ENCODE results near the gene POLRMT.
"Not testable (repeated sequence)": the region's sequence is repeated elsewhere in the genome, so short reads cannot be mapped to it uniquely, and the experiment has no call there.

Gene POLRMT

GRCh38 chr19:633068-633785, at the start of gene POLRMT:
TSS of gene POLRMT (minus strand) at chr19:633537. CDS start at chr19:633512, 25 bp downstream.
- peak; percentile 87 for DNase-seq (ENCODE audit: low read depth)

GRCh38 chr19:682678-683320, 49.5 kb upstream of the POLRMT start:
- no peak for DNase-seq (ENCODE audit: low read depth)

- DNase-seq (ENCODE audit: low read depth) = peak; percentile 83
Observed at GRCh38 chr19:681029-682019, 48.0 kb upstream of the POLRMT start.

DNA sequence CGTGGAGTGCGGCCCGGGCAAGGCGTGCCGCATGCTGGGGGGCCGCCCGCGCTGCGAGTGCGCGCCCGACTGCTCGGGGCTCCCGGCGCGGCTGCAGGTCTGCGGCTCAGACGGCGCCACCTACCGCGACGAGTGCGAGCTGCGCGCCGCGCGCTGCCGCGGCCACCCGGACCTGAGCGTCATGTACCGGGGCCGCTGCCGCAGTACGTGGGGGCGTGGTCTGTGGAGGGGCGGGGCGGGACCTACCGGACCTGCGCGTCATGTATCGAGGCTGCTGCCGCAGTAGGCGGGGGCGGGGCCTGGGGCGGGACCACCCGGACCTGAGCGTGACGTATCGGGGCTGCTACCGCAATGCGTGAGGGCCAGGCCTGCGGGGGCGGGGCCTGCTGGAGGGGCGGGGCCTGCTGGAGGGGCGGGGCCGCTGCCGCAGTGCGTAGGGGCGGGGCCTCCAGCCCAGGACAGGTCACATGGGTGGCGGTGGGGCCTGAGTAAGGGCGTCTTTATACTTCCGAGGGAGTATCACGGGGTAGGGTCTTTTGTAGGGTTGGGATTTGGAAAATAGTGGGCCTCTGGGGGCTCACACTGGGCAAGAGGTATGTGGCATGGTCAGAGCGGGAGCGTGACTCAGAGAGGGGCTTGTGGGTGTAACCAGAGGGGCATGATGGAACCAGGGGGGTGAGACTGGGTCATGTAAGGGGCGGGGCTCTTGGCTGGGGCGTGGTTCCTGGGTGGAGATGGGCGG, 47.1 kb upstream of the POLRMT start:
- DNase-seq (ENCODE audit: low read depth) = peak; percentile 98

GRCh38 chr19:679418-680286, 46.3 kb upstream of the POLRMT start:
- no peak for DNase-seq (ENCODE audit: low read depth)

DNA sequence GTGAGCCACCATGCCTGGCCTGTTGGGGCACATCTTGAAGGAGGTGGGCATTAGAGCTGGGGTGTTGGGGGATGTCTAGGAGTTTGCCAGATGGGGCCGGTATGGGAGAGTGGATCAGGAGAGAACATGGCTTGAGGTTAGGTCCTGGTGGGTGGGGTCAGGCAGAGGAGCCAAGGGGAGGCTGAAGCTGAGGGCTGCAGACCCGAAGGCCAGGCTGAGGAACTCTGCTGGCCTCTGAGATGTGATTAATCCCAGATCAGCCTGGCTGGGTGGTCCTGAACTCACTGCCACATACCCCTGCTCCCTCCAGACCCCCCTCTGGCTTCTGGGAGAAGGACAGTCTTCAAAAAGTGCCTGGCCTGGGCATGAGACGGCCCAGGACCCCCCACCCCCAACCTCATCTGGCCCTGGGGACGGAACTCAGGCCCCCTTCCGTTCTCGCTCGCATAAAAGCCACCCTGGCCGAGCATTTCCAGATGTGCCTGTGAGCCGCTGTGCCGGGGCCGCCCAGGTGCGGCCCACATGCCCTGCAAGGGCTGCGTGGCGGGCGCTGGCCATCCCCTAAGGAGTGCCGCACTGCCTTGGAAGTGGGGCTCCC, 45.6 kb upstream of the POLRMT start:
- DNase-seq (ENCODE audit: low read depth) = no peak

DNA sequence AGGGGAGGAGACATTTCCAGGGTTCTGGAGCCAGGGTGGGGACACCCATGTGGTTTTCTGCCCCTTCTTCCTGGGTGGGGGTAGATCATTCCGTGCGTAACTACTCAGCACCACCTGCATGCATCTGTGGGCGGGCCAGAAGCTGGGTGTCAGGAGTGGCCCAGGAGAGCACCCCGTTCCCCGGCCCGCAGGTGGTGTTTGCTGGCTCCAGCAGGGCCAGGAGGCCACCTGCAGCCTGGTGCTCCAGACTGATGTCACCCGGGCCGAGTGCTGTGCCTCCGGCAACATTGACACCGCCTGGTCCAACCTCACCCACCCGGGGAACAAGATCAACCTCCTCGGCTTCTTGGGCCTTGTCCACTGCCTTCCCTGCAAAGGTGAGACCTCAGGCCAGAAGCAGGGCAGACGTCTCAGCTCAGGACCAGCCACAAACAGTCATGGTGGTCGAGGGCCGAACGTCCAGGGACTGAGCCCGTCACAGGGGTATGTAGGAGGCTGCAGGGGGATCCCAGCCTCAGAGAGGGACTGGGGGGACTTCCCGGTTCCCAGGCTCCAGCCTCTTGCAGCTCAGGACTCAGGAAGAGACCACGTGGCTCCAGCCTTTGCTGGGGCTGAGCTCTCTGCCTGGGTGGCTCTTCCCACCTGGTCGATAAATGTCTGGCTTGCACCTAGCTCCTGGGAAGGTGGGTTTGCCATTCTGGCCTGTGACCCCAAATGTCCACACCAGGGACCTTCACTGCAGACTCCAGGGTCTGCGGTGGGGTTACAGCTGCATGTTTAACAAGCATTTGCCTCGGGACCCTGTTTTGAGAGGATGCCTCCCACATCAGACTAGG, 44.5 kb upstream of the POLRMT start:
- no peak for DNase-seq (ENCODE audit: low read depth)

DNA sequence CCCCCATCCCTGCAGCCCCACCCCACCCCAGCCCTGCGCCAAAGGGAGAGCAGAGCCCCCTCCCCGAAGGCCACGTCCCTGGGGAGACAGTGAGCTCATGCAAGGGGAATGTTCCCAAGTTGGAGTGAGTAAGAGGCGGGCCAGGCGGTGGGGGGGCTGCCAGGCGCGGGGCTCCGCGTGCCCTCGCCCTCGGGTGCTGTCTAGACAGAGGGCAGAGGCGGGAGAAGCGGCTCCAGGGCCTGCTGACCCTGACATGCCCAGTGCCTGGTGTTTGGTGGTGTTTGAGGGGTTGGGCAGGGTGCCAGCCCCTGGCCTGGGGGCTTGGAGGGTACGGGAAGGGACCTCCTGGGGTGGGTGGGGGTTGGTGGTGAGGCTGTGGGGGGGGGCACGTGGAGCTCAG, 43.9 kb upstream of the POLRMT start:
- no peak for DNase-seq (ENCODE audit: low read depth)

GRCh38 chr19:676339-677105, 43.2 kb upstream of the POLRMT start, which contains the start of gene FSTL3:
TSS of gene FSTL3 (plus strand) at chr19:676392. CDS start at chr19:676424, 32 bp downstream.
- DNase-seq (ENCODE audit: low read depth) = no peak

DNA sequence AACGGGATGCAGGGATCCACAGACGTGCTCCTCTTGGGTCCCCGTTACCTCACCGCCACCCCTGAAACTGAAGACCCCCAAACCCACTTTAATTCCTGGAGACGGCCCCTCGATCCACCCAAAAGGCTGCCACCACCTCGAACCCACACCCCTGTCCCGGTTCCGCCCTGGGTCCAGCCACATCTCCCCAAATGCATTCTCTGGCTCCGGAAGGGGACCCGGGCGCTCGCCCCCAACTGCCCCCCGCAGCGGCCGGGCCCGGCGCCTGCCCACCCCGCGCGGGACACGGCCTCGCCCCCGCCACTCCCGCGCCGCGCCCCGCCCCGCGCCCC, 42.6 kb upstream of the POLRMT start:
- no peak for DNase-seq (ENCODE audit: low read depth)

DNA sequence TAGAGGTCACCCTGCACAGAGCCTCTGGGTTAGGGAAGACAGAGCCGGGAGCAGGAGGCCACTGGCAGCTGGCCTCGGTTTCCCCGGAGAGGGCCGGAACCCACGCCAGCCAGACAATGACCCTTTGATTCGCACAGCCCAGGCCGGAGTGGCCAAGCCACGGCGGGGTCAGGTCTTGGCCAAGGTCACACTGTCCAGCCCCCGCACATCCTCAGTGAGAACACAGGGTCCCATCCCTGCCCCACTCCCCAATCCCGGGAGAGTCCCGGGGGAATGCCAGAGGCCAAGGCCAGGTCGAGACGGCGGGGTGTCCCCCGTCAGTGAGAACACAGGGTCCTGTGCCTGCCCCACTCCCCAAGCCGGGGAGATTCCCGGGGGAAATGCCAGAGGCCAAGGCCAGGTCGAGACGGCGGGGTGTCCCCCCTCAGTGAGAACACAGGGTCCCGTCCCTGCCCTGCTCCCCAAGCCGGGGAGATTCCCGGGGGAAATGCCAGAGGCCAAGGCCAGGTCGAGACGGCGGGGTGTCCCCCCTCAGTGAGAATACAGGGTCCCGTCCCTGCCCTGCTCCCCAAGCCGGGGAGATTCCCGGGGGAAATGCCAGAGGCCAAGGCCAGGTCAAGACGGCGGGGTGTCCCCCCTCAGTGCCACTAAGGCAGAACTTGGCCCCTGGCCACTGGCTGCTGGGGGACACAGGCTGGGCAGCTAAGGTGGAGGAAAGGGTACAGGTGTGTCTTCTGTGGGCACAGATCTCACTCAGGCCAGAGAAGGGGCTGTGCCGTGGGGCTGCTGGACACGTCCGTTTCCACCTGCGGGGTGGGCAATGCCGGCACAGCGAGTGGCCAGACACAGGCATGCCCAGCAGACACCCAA, 41.2 kb upstream of the POLRMT start:
- no peak for DNase-seq (ENCODE audit: low read depth)

DNA sequence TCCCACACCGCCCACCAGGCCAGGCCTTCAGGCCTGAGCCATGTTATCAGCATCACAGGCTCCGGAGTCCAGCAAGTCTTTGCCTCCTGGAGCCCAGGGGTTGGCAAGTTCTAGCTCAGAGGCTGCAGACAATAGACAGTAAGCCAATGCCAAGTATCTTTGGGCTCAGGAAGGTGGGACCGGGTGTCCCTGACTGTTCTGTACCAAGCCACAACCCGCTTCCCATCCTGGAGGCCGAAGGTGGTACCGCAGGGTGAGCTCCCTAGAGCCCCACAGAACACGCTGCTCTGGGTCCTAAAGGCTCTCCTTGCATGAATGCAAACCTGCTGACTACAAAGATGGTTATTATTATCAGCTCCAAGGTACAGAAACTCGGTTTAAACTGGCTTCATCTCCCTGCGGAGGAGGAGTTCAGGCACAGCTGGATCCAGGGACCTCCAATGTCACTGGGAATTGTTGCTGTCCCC, 37.3 kb upstream of the POLRMT start:
- DNase-seq (ENCODE audit: low read depth) = no peak

DNA sequence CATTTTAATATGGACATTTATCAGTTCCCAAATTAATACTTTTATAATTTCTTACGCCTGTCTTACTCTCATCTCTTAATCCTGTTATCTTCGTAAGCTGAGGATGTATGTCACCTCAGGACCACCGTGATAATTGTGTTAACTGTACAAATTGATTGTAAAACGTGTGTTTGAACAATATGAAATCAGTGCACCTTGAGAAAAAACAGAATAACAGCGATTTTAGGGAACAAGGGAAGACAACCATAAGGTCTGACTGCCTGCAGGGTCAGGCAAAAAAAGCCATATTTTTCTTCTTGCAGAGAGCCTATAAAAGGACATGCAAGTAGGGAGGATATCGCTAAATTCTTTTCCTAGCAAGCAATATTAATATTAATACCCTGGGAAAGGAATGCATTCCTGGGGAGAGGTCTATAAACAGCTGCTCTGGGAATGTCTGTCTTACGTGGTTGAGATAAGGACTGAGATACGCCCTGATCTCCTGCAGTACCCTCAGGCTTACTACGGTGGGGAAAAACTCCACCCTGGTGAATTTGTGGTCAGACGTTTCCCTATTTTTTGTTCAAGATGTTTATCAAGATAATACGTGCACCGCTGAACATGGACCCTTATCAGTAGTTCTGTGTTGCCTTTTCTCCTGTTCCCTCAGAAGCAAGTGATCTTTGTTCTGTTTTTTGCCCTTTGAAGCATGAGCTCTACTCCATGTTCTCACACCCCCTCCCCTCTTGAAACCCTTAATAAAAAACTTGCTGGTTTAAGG, 35.5 kb upstream of the POLRMT start:
- not testable (repeated sequence) for DNase-seq (ENCODE audit: low read depth)

DNA sequence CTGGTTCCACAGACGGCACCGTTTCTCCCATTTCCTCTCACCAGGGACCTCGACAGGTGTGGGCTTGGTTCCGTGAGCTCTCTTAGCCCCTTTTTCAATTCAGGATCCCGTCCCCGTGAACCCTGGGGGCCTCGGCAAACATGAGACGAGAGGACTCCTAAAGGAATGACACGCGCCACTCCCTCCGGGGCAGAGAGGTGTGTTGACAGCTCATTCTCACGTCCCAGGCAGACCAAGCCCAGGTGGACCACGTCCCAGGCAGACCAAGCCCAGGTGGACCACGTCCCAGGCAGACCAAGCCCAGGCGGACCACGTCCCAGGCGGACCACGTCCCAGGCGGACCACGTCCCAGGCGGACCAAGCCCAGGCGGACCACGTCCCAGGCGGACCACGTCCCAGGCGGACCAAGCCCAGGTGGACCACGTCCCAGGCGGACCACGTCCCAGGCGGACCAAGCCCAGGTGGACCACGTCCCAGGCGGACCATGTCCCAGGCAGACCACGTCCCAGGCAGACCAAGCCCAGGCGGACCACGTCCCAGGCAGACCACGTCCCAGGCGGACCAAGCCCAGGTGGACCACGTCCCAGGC, 33.7 kb upstream of the POLRMT start:
- not testable (repeated sequence) for DNase-seq (ENCODE audit: low read depth)

GRCh38 chr19:664913-665443, 31.6 kb upstream of the POLRMT start:
- DNase-seq (ENCODE audit: low read depth) = peak; percentile 66

GRCh38 chr19:663682-664117, 30.4 kb upstream of the POLRMT start:
- no peak for DNase-seq (ENCODE audit: low read depth)
